Fibroblast of lung (primary cell): ENCODE results near the gene LMO2. TPM values are rescaled to one million over a fixed set of nuclear protein-coding genes. Genes with fewer than 3 reads are reported as not detected.

ENCODE experiments used
- DNase-seq, 2 donors: peaks; one replicate each; pipeline versions ENCODE4 v3.0.0 to v3.0.0-alpha.2; 2010; ENCODE audit warnings: low read depth in 2 of 2
- H2AFZ ChIP-seq: 2 replicates; pipeline ENCODE4 v1.5.1; 2012; ENCODE audit warnings: low read length, control low read depth, inconsistent platforms
- H3K27ac ChIP-seq: 2 replicates; pipeline ENCODE4 v1.5.1; 2011; ENCODE audit warnings: low read length, control low read depth; ENCODE audit not compliant: insufficient read depth
- H3K27me3 ChIP-seq: 2 replicates; pipeline ENCODE4 v1.5.1; 2011; ENCODE audit warnings: mild to moderate bottlenecking, low read length; ENCODE audit not compliant: control insufficient read depth, insufficient read depth
- H3K36me3 ChIP-seq: 2 replicates; pipeline ENCODE4 v1.5.1; 2011; ENCODE audit warnings: low read length; ENCODE audit not compliant: control insufficient read depth, insufficient read depth
- H3K4me1 ChIP-seq: 2 replicates; pipeline ENCODE4 v1.5.1; 2011; ENCODE audit warnings: low read length; ENCODE audit not compliant: control insufficient read depth, insufficient read depth; ENCODE audit errors: extremely low read depth
- H3K4me2 ChIP-seq: 2 replicates; pipeline ENCODE4 v1.5.1; 2011; ENCODE audit warnings: low read length, control low read depth; ENCODE audit not compliant: insufficient read depth; ENCODE audit errors: extremely low read depth
- H3K4me3 ChIP-seq, 4 experiments: fragments of 200-600 bp in 1 of 4; sonication (generic) in 1 of 4; replicated peaks in 1 of 4; 2 replicates each; pipeline ENCODE4 v1.5.1; 2011 to 2016; ENCODE audit warnings: low read length in 4 of 4, low read depth in 3 of 4, mild to moderate bottlenecking in 3 of 4, control low read depth in 2 of 4, inconsistent platforms in 1 of 4, mixed read lengths in 1 of 4; ENCODE audit not compliant: insufficient read depth in 1 of 4; ENCODE audit errors: control extremely low read depth in 1 of 4
- H3K79me2 ChIP-seq: 2 replicates; pipeline ENCODE4 v1.5.1; 2012; ENCODE audit warnings: mild to moderate bottlenecking, low read length, inconsistent platforms; ENCODE audit not compliant: control insufficient read depth, insufficient read depth
- H3K9ac ChIP-seq: 2 replicates; pipeline ENCODE4 v1.5.1; 2011; ENCODE audit warnings: mild to moderate bottlenecking, low read length, control low read depth; ENCODE audit not compliant: insufficient read depth
- H3K9me3 ChIP-seq: 2 replicates; pipeline ENCODE4 v1.5.1; 2012; ENCODE audit warnings: low read depth, low read length; ENCODE audit not compliant: control insufficient read depth, insufficient read depth
- H4K20me1 ChIP-seq: 2 replicates; pipeline ENCODE4 v1.5.1; 2011; ENCODE audit warnings: low read length; ENCODE audit not compliant: control insufficient read depth, insufficient read depth; ENCODE audit errors: extremely low read depth
- EZH2 ChIP-seq: IDR thresholded peaks from 2 replicates; pipeline ENCODE4 v1.5.1; 2012; ENCODE audit warnings: low read length, control low read depth, mild to moderate bottlenecking; ENCODE audit errors: missing control alignments
- polyA plus RNA-seq, 2 donors: library from polyadenylated mRNA; depleted of rRNA in 1 of 2; stranded (reverse) in 1 of 2; unstranded in 1 of 2; fragments of >200 nt; gene quantifications; 2 replicates each; pipeline ENCODE4 v1.2.1, GENCODE V29; 2011 to 2012; ENCODE audit warnings: missing spikeins in 1 of 2
- total RNA-seq: library from RNA; depleted of rRNA; stranded (reverse); fragments of >200 nt; gene quantifications from 2 replicates; pipeline ENCODE4 v1.2.1, GENCODE V29; 2014
- TF ChIP-seq, protein P1 (sequence below), 2 donors: IDR thresholded peaks in 1 of 2; conservative IDR thresholded peaks in 1 of 2; 1 replicate in 1 of 2; 2 replicates in 1 of 2; pipeline ENCODE4 v1.5.1; 2011 to 2012; ENCODE audit warnings: low read length in 2 of 2, control low read depth in 1 of 2, inconsistent platforms in 1 of 2, low read depth in 1 of 2, mild to moderate bottlenecking in 1 of 2

Gene LMO2
- total and polyA plus RNA-seq, 2 donors (not counting 1 experiment from before 2014, with no cell fraction given), result 0.03 to 0.17 TPM

DNA sequence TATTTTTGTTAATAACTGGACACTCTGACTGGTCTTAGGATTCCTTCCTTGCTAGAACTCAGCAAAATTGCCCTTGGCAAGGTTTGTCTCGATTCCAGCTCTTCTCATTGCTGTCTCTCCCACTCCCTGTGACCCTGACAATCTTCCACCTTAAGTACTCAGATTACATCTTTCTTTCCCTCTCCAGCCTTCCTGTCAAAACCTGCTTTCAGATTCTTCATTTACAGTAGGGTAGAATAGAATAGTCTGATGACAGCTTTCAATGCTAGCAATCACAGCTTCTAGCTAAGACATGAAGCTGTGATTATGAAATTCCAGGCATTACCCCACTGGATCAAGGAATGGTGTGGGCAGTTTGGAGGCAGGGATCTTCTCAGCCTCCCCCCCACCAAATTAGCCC is 39.2 kb upstream of the LMO2 start:
- Histone ChIP-seq H3K27ac (no peak overlapping the region), H4K20me1 (peaks cover 1% of the 10 kb centered on the region), H3K36me3 (no peaks in the 10 kb centered on the region), H3K4me1 (no peaks in the 10 kb centered on the region), H3K79me2 (no peaks in the 10 kb centered on the region), H3K9ac (no peak overlapping the region), H3K4me2 (no peak overlapping the region), H3K27me3 (peaks cover 3% of the 10 kb centered on the region), H3K4me3 (no peak overlapping the region), H3K9me3 (no peaks in the 10 kb centered on the region), H2AFZ (no peak overlapping the region)
- no peak for TF ChIP-seq EZH2
- TF ChIP-seq, protein P1, sequence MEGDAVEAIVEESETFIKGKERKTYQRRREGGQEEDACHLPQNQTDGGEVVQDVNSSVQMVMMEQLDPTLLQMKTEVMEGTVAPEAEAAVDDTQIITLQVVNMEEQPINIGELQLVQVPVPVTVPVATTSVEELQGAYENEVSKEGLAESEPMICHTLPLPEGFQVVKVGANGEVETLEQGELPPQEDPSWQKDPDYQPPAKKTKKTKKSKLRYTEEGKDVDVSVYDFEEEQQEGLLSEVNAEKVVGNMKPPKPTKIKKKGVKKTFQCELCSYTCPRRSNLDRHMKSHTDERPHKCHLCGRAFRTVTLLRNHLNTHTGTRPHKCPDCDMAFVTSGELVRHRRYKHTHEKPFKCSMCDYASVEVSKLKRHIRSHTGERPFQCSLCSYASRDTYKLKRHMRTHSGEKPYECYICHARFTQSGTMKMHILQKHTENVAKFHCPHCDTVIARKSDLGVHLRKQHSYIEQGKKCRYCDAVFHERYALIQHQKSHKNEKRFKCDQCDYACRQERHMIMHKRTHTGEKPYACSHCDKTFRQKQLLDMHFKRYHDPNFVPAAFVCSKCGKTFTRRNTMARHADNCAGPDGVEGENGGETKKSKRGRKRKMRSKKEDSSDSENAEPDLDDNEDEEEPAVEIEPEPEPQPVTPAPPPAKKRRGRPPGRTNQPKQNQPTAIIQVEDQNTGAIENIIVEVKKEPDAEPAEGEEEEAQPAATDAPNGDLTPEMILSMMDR (conservative IDR thresholded peaks at IDR 0.05 in 1 of 2, IDR thresholded peaks at IDR 0.05 in 1 of 2; ENCODE audit: low read depth in 1 of 2, low read length in 2 of 2), result no peak
- no peak for DNase-seq

DNA sequence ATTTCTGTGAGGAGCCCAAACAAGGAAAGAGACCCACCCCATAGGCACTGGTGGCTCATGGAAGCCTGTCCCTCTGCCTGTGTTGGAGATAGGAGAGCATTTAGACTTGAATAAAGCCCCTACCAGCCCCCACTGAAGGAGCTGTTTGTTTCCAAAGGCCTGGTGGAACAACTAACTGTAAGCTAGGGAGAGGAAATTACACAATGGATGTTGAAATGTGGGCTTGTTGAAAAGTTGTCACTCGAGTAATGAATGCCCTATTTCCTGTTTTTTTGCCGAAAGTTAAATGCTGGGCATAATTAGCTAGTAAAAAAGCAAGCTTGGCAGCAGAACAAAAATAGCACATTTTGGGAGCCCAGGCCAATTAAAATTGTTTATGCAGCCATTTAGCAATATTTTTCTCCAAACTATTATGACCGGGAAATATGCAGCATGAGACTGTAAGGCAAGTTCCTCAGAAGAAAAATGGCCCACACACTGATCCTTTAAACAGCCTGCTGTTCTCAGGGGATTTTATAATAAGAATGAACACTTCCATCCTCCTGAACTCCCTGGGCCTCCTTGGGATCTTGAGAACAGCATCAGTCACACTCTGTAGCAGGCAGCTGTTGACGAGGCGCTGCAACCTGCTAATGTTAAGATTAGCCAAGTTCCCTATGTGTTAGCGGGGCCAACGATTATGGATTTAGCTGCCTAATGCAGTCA is 38.6 kb upstream of the LMO2 start:
- H3K4me2 ChIP-seq, result no peak overlapping the region
- H3K9me3 ChIP-seq, result no peaks in the 10 kb centered on the region
- peak; percentile 48 to 72 for DNase-seq
- H3K27ac ChIP-seq, result no peak overlapping the region
- no peaks in the 10 kb centered on the region for H3K79me2 ChIP-seq
- H3K4me3 ChIP-seq, result no peak overlapping the region
- no peak overlapping the region for H2AFZ ChIP-seq
- peaks cover 1% of the 10 kb centered on the region for H4K20me1 ChIP-seq
- TF ChIP-seq EZH2, result no peak
- TF ChIP-seq, protein P1 (conservative IDR thresholded peaks at IDR 0.05 in 1 of 2, IDR thresholded peaks at IDR 0.05 in 1 of 2; ENCODE audit: low read depth in 1 of 2, low read length in 2 of 2), result no peak
- no peak overlapping the region for H3K9ac ChIP-seq
- no peaks in the 10 kb centered on the region for H3K36me3 ChIP-seq
- H3K27me3 ChIP-seq, result peaks cover 3% of the 10 kb centered on the region
- H3K4me1 ChIP-seq, result no peaks in the 10 kb centered on the region

DNA sequence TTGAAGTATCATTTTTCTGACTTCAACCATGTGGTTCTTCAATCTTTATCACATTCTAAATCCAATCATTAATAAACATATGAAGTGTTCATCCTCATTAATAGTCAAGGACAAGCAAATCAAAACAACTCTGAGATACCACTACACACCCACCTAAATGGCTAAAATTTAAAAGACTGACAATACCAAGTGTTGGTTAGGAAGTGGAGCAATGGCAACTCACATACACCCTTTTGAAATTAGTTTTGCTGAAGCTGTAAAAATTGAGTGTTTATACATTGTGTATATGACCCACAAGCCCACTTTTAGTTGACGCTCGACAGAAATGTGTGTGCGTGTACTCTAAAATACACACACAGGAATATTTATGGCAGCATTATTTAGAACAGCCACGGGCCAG is 36.7 kb upstream of the LMO2 start:
- Histone ChIP-seq H3K9ac (no peak overlapping the region), H3K79me2 (no peaks in the 10 kb centered on the region), H3K4me2 (no peak overlapping the region), H3K4me3 (no peak overlapping the region), H3K4me1 (no peaks in the 10 kb centered on the region), H3K27ac (no peak overlapping the region), H4K20me1 (peaks cover 1% of the 10 kb centered on the region), H3K9me3 (no peaks in the 10 kb centered on the region), H3K27me3 (peaks cover 3% of the 10 kb centered on the region), H2AFZ (no peak overlapping the region), H3K36me3 (no peaks in the 10 kb centered on the region)
- TF ChIP-seq, protein P1 (conservative IDR thresholded peaks at IDR 0.05 in 1 of 2, IDR thresholded peaks at IDR 0.05 in 1 of 2; ENCODE audit: low read depth in 1 of 2, low read length in 2 of 2), result no peak
- TF ChIP-seq EZH2, result no peak
- DNase-seq, result no peak
